Mesodermal cell (in vitro differentiated cells): ENCODE measurements around the gene CASD1.

Experiments used
- H3K27ac ChIP-seq: 2 replicates; pipeline ENCODE4 v1.7.0; 2013; ENCODE audit warnings: mild to moderate bottlenecking, low read depth, low read length, moderate library complexity; ENCODE audit not compliant: severe bottlenecking
- H3K36me3 ChIP-seq: 2 replicates; pipeline ENCODE4 v1.7.1; 2013; ENCODE audit warnings: mild to moderate bottlenecking, low read length, moderate library complexity; ENCODE audit not compliant: control insufficient read depth, insufficient read depth
- H3K4me1 ChIP-seq: one replicate; pipeline ENCODE4 v1.7.1; 2013; ENCODE audit warnings: mild to moderate bottlenecking, low read length; ENCODE audit not compliant: insufficient read depth, control insufficient read depth, poor library complexity, severe bottlenecking
- H3K4me3 ChIP-seq: 2 replicates; pipeline ENCODE4 v1.7.0; 2013; ENCODE audit warnings: low read length, control low read depth, mild to moderate bottlenecking; ENCODE audit not compliant: insufficient read depth, poor library complexity, severe bottlenecking; ENCODE audit errors: extremely low read depth
- H3K9me3 ChIP-seq: 2 replicates; pipeline ENCODE4 v1.7.1; 2013; ENCODE audit warnings: mild to moderate bottlenecking, low read length, moderate library complexity; ENCODE audit not compliant: control insufficient read depth
- WGBS, 2 experiments: methylation state at CpG; one replicate each; pipeline ENCODE4 v1.1.5; 2013; ENCODE audit warnings: missing lambda C conversion rate in 2 of 2; ENCODE audit not compliant: insufficient coverage in 2 of 2; 5-methylcytosine and 5-hydroxymethylcytosine counted together

The CASD1 gene

GRCh38 chr7:94559972-94560371 lies 50.4 kb downstream of the CASD1 start:
- Histone ChIP-seq H3K4me3 (no peak overlapping the region), H3K4me1 (peaks cover 7% of the 10 kb centered on the region), H3K9me3 (no peaks in the 10 kb centered on the region), H3K36me3 (peaks cover 7% of the 10 kb centered on the region), H3K27ac (no peak overlapping the region)
- 100% methylated on average over 1 of the region's 1 CpG; no CpG with 5 or more reads in 1 of the 2 experiments for WGBS, 2 experiments

- peaks cover 7% of the 10 kb centered on the region for H3K4me1 ChIP-seq
- H3K27ac ChIP-seq: no peak overlapping the region
- H3K36me3 ChIP-seq: peaks cover 7% of the 10 kb centered on the region
- no peak overlapping the region for H3K4me3 ChIP-seq
- no CpG with 5 or more reads among the region's 2 CpGs for WGBS, 2 experiments
- no peaks in the 10 kb centered on the region for H3K9me3 ChIP-seq
These were observed 52.4 kb downstream of the CASD1 start for GRCh38 chr7:94561841-94562514.

- H3K9me3 ChIP-seq: no peaks in the 10 kb centered on the region
- no peak overlapping the region for H3K27ac ChIP-seq
- peaks cover 7% of the 10 kb centered on the region for H3K36me3 ChIP-seq
- H3K4me1 ChIP-seq: peaks cover 7% of the 10 kb centered on the region
- 94 to 95% methylated on average over 3 of the region's 3 CpGs for WGBS, 2 experiments
- no peak overlapping the region for H3K4me3 ChIP-seq
These were observed 52.9 kb downstream of the CASD1 start for GRCh38 chr7:94562525-94562924.

GRCh38 chr7:94565247-94565894 lies 55.8 kb downstream of the CASD1 start:
- H3K9me3 ChIP-seq: no peaks in the 10 kb centered on the region
- H3K4me3 ChIP-seq: no peak overlapping the region
- peaks cover 3% of the 10 kb centered on the region for H3K36me3 ChIP-seq
- WGBS, 2 experiments: 88 to 91% methylated on average over 2 to 4 of the region's 4 CpGs
- H3K4me1 ChIP-seq: peaks cover 7% of the 10 kb centered on the region
- H3K27ac ChIP-seq: no peak overlapping the region

- Histone ChIP-seq H3K4me1 (peaks cover under 1% of the 10 kb centered on the region), H3K27ac (no peak overlapping the region), H3K4me3 (no peak overlapping the region), H3K36me3 (peaks cover 3% of the 10 kb centered on the region), H3K9me3 (no peaks in the 10 kb centered on the region)
These were observed 57.8 kb downstream of the CASD1 start for GRCh38 chr7:94567396-94567795.

GRCh38 chr7:94571816-94572215 lies 62.2 kb downstream of the CASD1 start:
- Histone ChIP-seq H3K4me1 (no peaks in the 10 kb centered on the region), H3K4me3 (no peak overlapping the region), H3K36me3 (peaks cover 3% of the 10 kb centered on the region), H3K9me3 (peaks cover 6% of the 10 kb centered on the region), H3K27ac (no peak overlapping the region)

- no peak overlapping the region for H3K4me3 ChIP-seq
- WGBS, 2 experiments: 83% methylated on average over 1 of the region's 2 CpGs; no CpG with 5 or more reads in 1 of the 2 experiments
- H3K27ac ChIP-seq: no peak overlapping the region
- H3K9me3 ChIP-seq: peaks cover 6% of the 10 kb centered on the region
- H3K4me1 ChIP-seq: no peaks in the 10 kb centered on the region
- H3K36me3 ChIP-seq: peaks cover 3% of the 10 kb centered on the region
These were observed 66.0 kb downstream of the CASD1 start for GRCh38 chr7:94575646-94576045.

GRCh38 chr7:94576316-94576715 lies 66.7 kb downstream of the CASD1 start:
- Histone ChIP-seq H3K9me3 (peaks cover 6% of the 10 kb centered on the region), H3K27ac (no peak overlapping the region), H3K4me3 (no peak overlapping the region), H3K36me3 (peaks cover 3% of the 10 kb centered on the region), H3K4me1 (no peaks in the 10 kb centered on the region)
- WGBS, 2 experiments: 92 to 100% methylated on average over 1 to 2 of the region's 2 CpGs

GRCh38 chr7:94577357-94577756 lies 67.7 kb downstream of the CASD1 start:
- H3K36me3 ChIP-seq: peaks cover 3% of the 10 kb centered on the region
- peaks cover 6% of the 10 kb centered on the region for H3K9me3 ChIP-seq
- no peak overlapping the region for H3K27ac ChIP-seq
- no peaks in the 10 kb centered on the region for H3K4me1 ChIP-seq
- WGBS, 2 experiments: no CpG with 5 or more reads among the region's 1 CpG
- no peak overlapping the region for H3K4me3 ChIP-seq

GRCh38 chr7:94578614-94579013 lies 69.0 kb downstream of the CASD1 start:
- Histone ChIP-seq H3K4me3 (no peak overlapping the region), H3K36me3 (peaks cover 3% of the 10 kb centered on the region), H3K27ac (no peak overlapping the region), H3K9me3 (peaks cover 6% of the 10 kb centered on the region), H3K4me1 (no peaks in the 10 kb centered on the region)

- peaks cover 3% of the 10 kb centered on the region for H3K36me3 ChIP-seq
- no peak overlapping the region for H3K4me3 ChIP-seq
- no peaks in the 10 kb centered on the region for H3K4me1 ChIP-seq
- peaks cover 6% of the 10 kb centered on the region for H3K9me3 ChIP-seq
- WGBS, 2 experiments: 77 to 92% methylated on average over 1 of the region's 2 CpGs
- H3K27ac ChIP-seq: no peak overlapping the region
These were observed 69.9 kb downstream of the CASD1 start for GRCh38 chr7:94579470-94579869.
